H9 (cell line): Measurements from ENCODE around the gene TIPRL. TPM values are rescaled to one million over a fixed set of nuclear protein-coding genes. Genes with fewer than 3 reads are reported as not detected.
A peak's percentile ranks its signal among the peaks of the same experiment; 100 is the strongest.

Experiments
- DNase-seq: peaks from one replicate; pipeline ENCODE4 v3.0.0-alpha.2; 2017
- H2AFZ ChIP-seq: one replicate; pipeline ENCODE4 v1.6.1; 2013; ENCODE audit warnings: mild to moderate bottlenecking, low read length, control low read depth, moderate library complexity
- H2AK5ac ChIP-seq: 2 replicates; pipeline ENCODE4 v1.6.1; 2013; ENCODE audit warnings: low read length, control low read depth, mixed read lengths; ENCODE audit not compliant: insufficient read length
- H2BK120ac ChIP-seq: one replicate; pipeline ENCODE4 v1.6.1; 2013; ENCODE audit warnings: low read depth, mild to moderate bottlenecking, low read length, control low read depth, inconsistent platforms; ENCODE audit not compliant: poor library complexity, severe bottlenecking
- H2BK12ac ChIP-seq: 2 replicates; pipeline ENCODE4 v1.6.1; 2013; ENCODE audit warnings: low read length, control low read depth, mixed read lengths, low read depth; ENCODE audit not compliant: insufficient read length
- H2BK15ac ChIP-seq: 2 replicates; pipeline ENCODE4 v1.6.1; 2013; ENCODE audit warnings: low read depth, low read length, control low read depth
- H2BK20ac ChIP-seq: one replicate; pipeline ENCODE4 v1.6.1; 2013; ENCODE audit warnings: low read depth, mild to moderate bottlenecking, low read length, control low read depth, inconsistent platforms; ENCODE audit not compliant: poor library complexity, severe bottlenecking
- H2BK5ac ChIP-seq: 2 replicates; pipeline ENCODE4 v1.6.1; 2013; ENCODE audit warnings: low read length, control low read depth, mixed read lengths; ENCODE audit not compliant: insufficient read length
- H3K14ac ChIP-seq: 2 replicates; pipeline ENCODE4 v1.6.1; 2013; ENCODE audit warnings: low read length, control low read depth; ENCODE audit not compliant: insufficient read depth
- H3K18ac ChIP-seq: 2 replicates; pipeline ENCODE4 v1.6.1; 2013; ENCODE audit warnings: low read depth, mild to moderate bottlenecking, mixed read lengths, low read length, control low read depth; ENCODE audit not compliant: insufficient read length
- H3K23ac ChIP-seq: 2 replicates; pipeline ENCODE4 v1.6.1; 2013; ENCODE audit warnings: low read length, control low read depth, mixed read lengths, low read depth; ENCODE audit not compliant: insufficient read length
- H3K23me2 ChIP-seq: 2 replicates; pipeline ENCODE4 v1.6.1; 2013; ENCODE audit warnings: low read depth, mild to moderate bottlenecking, mixed read lengths, low read length, control low read depth; ENCODE audit not compliant: insufficient read length, poor library complexity, severe bottlenecking
- H3K27ac ChIP-seq: 2 replicates; pipeline ENCODE4 v1.5.1; 2013; ENCODE audit warnings: low read length, control low read depth, mixed read lengths, low read depth; ENCODE audit not compliant: insufficient read length
- H3K27me3 ChIP-seq: 2 replicates; pipeline ENCODE4 v1.6.1; 2013; ENCODE audit warnings: low read length, control low read depth, inconsistent platforms; ENCODE audit not compliant: insufficient read depth
- H3K4ac ChIP-seq: 2 replicates; pipeline ENCODE4 v1.6.1; 2013; ENCODE audit warnings: low read depth, mild to moderate bottlenecking, control low read depth, inconsistent platforms, low read length, moderate library complexity
- H3K4me1 ChIP-seq: 2 replicates; pipeline ENCODE4 v1.6.1; 2013; ENCODE audit warnings: low read length, control low read depth, inconsistent platforms; ENCODE audit not compliant: insufficient read depth
- H3K4me2 ChIP-seq: 2 replicates; pipeline ENCODE4 v1.6.1; 2013; ENCODE audit warnings: low read length, control low read depth, mixed read lengths; ENCODE audit not compliant: insufficient read length, insufficient read depth
- H3K56ac ChIP-seq: 2 replicates; pipeline ENCODE4 v1.6.1; 2013; ENCODE audit warnings: low read depth, mild to moderate bottlenecking, mixed read lengths, low read length, control low read depth; ENCODE audit not compliant: insufficient read length
- H3K79me1 ChIP-seq: 2 replicates; pipeline ENCODE4 v1.6.1; 2013; ENCODE audit warnings: low read depth, mild to moderate bottlenecking, moderate library complexity, low read length, control low read depth, inconsistent platforms; ENCODE audit not compliant: insufficient read depth, poor library complexity, severe bottlenecking
- H3K79me2 ChIP-seq: 2 replicates; pipeline ENCODE4 v1.6.1; 2013; ENCODE audit warnings: low read length, control low read depth, inconsistent platforms; ENCODE audit not compliant: insufficient read depth
- H3K9ac ChIP-seq: 2 replicates; pipeline ENCODE4 v1.6.1; 2013; ENCODE audit warnings: low read length, control low read depth, mixed read lengths; ENCODE audit not compliant: insufficient read length; ENCODE audit errors: extremely low read depth
- H3K9me3 ChIP-seq: one replicate; pipeline ENCODE4 v1.6.1; 2013; ENCODE audit warnings: low read depth, low read length, inconsistent platforms; ENCODE audit not compliant: control insufficient read depth
- H3T11ph ChIP-seq: one replicate; pipeline ENCODE4 v1.6.1; 2013; ENCODE audit warnings: mild to moderate bottlenecking, low read length, control low read depth, inconsistent platforms
- H4K20me1 ChIP-seq: one replicate; pipeline ENCODE4 v1.6.1; 2013; ENCODE audit not compliant: control insufficient read depth, insufficient read length, insufficient read depth
- H4K5ac ChIP-seq: 2 replicates; pipeline ENCODE4 v1.6.1; 2013; ENCODE audit warnings: low read depth, mild to moderate bottlenecking, mixed read lengths, low read length, control low read depth; ENCODE audit not compliant: insufficient read length
- H4K8ac ChIP-seq: replicated peaks from 2 replicates; pipeline ENCODE4 v1.6.1; 2013; ENCODE audit warnings: low read length, control low read depth, mixed read lengths, low read depth; ENCODE audit not compliant: insufficient read length
- H4K91ac ChIP-seq: 2 replicates; pipeline ENCODE4 v1.6.1; 2013; ENCODE audit warnings: low read depth, mild to moderate bottlenecking, moderate library complexity, mixed read lengths, low read length, control low read depth; ENCODE audit not compliant: insufficient read length
- H3K27ac Mint-ChIP-seq, 3 experiments: 2 replicates in 2 of 3; 3 replicates in 1 of 3; pipeline ENCODE4 v1.8.0; 2020 to 2021; ENCODE audit warnings: mixed read lengths in 3 of 3, mild to moderate bottlenecking in 1 of 3, moderate library complexity in 1 of 3
- H3K27me3 Mint-ChIP-seq: 2 replicates; pipeline ENCODE4 v1.8.0; 2021; ENCODE audit warnings: low read depth, mild to moderate bottlenecking, moderate library complexity, mixed read lengths
- H3K36me3 Mint-ChIP-seq, 3 experiments: 2 replicates in 2 of 3; 3 replicates in 1 of 3; pipeline ENCODE4 v1.8.0; 2020 to 2021; ENCODE audit warnings: low read depth in 3 of 3, mixed read lengths in 3 of 3; ENCODE audit not compliant: insufficient read depth in 1 of 3
- H3K4me1 Mint-ChIP-seq, 2 experiments: 2 replicates each; pipeline ENCODE4 v1.8.0; 2020; ENCODE audit warnings: mixed read lengths in 2 of 2
- H3K4me3 Mint-ChIP-seq, 2 experiments: 2 replicates in 1 of 2; 3 replicates in 1 of 2; pipeline ENCODE4 v1.8.0; 2020 to 2021; ENCODE audit warnings: mild to moderate bottlenecking in 2 of 2, mixed read lengths in 2 of 2, moderate library complexity in 1 of 2
- H3K9me3 Mint-ChIP-seq, 2 experiments: 2 replicates in 1 of 2; 3 replicates in 1 of 2; pipeline ENCODE4 v1.8.0; 2020; ENCODE audit warnings: mild to moderate bottlenecking in 2 of 2, mixed read lengths in 2 of 2, moderate library complexity in 1 of 2
- WGBS: extraction: QIAGEN DNeasy Blood & Tissue Kit; methylation state at CpG from one replicate; pipeline ENCODE4 v1.1.7; 2013; ENCODE audit warnings: missing lambda C conversion rate, low lambda C conversion rate, mixed read lengths; ENCODE audit not compliant: insufficient read length; ENCODE audit errors: extremely low coverage; 5-methylcytosine and 5-hydroxymethylcytosine counted together
- total RNA-seq: library from RNA; stranded (reverse); gene quantifications from 2 replicates; pipeline ENCODE4 v1.2.1, GENCODE V29; 2021
- TF ChIP-seq, protein P1 (sequence below): fragments of 200-600 bp; sonication (generic); conservative IDR thresholded peaks from 3 replicates; pipeline ENCODE4 v1.8.0; 2021; ENCODE audit warnings: antibody characterized with exemption, mild to moderate bottlenecking

Gene TIPRL
- total RNA-seq, 1 experiment from 2014 or later, result 24.4 TPM

- Histone ChIP-seq H4K20me1 (no peaks in the 10 kb centered on the region), H4K5ac (no peak overlapping the region), H3K27ac (no peak overlapping the region), H4K8ac (no peak overlapping the region), H4K91ac (no peak overlapping the region), H3K23me2 (peaks cover 8% of the 10 kb centered on the region), H3K18ac (no peak overlapping the region), H2BK120ac (no peak overlapping the region), H3K56ac (no peak overlapping the region), H3K14ac (no peak overlapping the region), H2BK5ac (no peak overlapping the region), H3K4ac (no peak overlapping the region; the same call in 1 of the 2 replicates), H3K9me3 (no peaks in the 10 kb centered on the region), H2AFZ (no peak overlapping the region), H3K23ac (no peak overlapping the region), H3K4me1 (no peaks in the 10 kb centered on the region), H3K9ac (no peak overlapping the region), H2BK15ac (no peak overlapping the region), H3T11ph (no peak overlapping the region), H3K79me1 (no peaks in the 10 kb centered on the region), H2BK20ac (no peak overlapping the region), H2AK5ac (no peak overlapping the region), H2BK12ac (no peak overlapping the region), H3K27me3 (peaks cover 2% of the 10 kb centered on the region; the same call in 1 of the 2 replicates), H3K79me2 (peaks cover 2% of the 10 kb centered on the region; the same call in 1 of the 2 replicates), H3K4me2 (peak overlapping the region; percentile 56)
- TF ChIP-seq, protein P1, sequence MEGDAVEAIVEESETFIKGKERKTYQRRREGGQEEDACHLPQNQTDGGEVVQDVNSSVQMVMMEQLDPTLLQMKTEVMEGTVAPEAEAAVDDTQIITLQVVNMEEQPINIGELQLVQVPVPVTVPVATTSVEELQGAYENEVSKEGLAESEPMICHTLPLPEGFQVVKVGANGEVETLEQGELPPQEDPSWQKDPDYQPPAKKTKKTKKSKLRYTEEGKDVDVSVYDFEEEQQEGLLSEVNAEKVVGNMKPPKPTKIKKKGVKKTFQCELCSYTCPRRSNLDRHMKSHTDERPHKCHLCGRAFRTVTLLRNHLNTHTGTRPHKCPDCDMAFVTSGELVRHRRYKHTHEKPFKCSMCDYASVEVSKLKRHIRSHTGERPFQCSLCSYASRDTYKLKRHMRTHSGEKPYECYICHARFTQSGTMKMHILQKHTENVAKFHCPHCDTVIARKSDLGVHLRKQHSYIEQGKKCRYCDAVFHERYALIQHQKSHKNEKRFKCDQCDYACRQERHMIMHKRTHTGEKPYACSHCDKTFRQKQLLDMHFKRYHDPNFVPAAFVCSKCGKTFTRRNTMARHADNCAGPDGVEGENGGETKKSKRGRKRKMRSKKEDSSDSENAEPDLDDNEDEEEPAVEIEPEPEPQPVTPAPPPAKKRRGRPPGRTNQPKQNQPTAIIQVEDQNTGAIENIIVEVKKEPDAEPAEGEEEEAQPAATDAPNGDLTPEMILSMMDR, result no peak
- WGBS, result no CpG with 5 or more reads among the region's 3 CpGs
- Mint-ChIP-seq H3K9me3 (peaks cover 5 to 6% of the 10 kb centered on the region in 2 experiments), H3K27me3 (peaks cover 15% of the 10 kb centered on the region), H3K36me3 (peaks cover 4 to 7% (median 4%) of the 10 kb centered on the region in 3 experiments; a peak in 5 of 7 replicates), H3K27ac (no peak overlapping the region), H3K4me1 (peaks cover 13 to 23% of the 10 kb centered on the region in 2 experiments), H3K4me3 (peak overlapping the region; percentile 79 to 84)
- DNase-seq, result no peak
Observed at GRCh38 chr1:168224991-168225390, 46.2 kb downstream of the TIPRL start.
